ENCODE data around the gene DEDD2.

The DEDD2 gene

GRCh38 chr19:42244347-42245220 is 27.1 kb upstream of the DEDD2 start:
- peak; percentile 49 for TF ChIP-seq CTCF (IDR thresholded peaks at IDR 0.05)

- TF ChIP-seq CTCF (IDR thresholded peaks at IDR 0.05), result no peak
Observed at GRCh38 chr19:42242512-42243409, 25.3 kb upstream of the DEDD2 start, which contains the start of gene GSK3A. GSK3A (minus strand) TSS chr19:42242602; CDS start chr19:42242465, 137 bp downstream.

- no peak for TF ChIP-seq CTCF (IDR thresholded peaks at IDR 0.05)
Observed at GRCh38 chr19:42242069-42242511, 24.6 kb upstream of the DEDD2 start.

GRCh38 chr19:42241279-42241678 is 23.8 kb upstream of the DEDD2 start:
- no peak for TF ChIP-seq CTCF (IDR thresholded peaks at IDR 0.05)

GRCh38 chr19:42239544-42240220 is 22.2 kb upstream of the DEDD2 start:
- no peak for TF ChIP-seq CTCF (IDR thresholded peaks at IDR 0.05)

- TF ChIP-seq CTCF (IDR thresholded peaks at IDR 0.05), result no peak
Observed at GRCh38 chr19:42235181-42235580, 17.7 kb upstream of the DEDD2 start.

GRCh38 chr19:42234364-42234763 is 16.9 kb upstream of the DEDD2 start:
- TF ChIP-seq CTCF (IDR thresholded peaks at IDR 0.05), result no peak
